Sigmoid colon (tissue), 7 donors: ENCODE data around the gene SIAE. TPM values are rescaled to one million over a fixed set of nuclear protein-coding genes. Genes with fewer than 3 reads are reported as not detected.

Experiments used
- DNase-seq: peaks from one replicate; pipeline ENCODE4 v3.0.0-alpha.2; 2019
- H3K27ac ChIP-seq, 4 donors: fragments of 200-600 bp; sonication (generic); one replicate each; pipeline ENCODE4 v1.5.1; 2016 to 2019; ENCODE audit warnings: mild to moderate bottlenecking in 1 of 4
- H3K27me3 ChIP-seq, 3 donors: fragments of 200-600 bp; sonication (generic); one replicate each; pipeline ENCODE4 v1.5.1; 2019; ENCODE audit warnings: mild to moderate bottlenecking in 1 of 3
- H3K36me3 ChIP-seq, 4 donors: fragments of 200-600 bp; sonication (generic); one replicate each; pipeline ENCODE4 v1.5.1; 2016 to 2019
- H3K4me1 ChIP-seq, 4 donors: fragments of 200-600 bp; sonication (generic); one replicate each; pipeline ENCODE4 v1.5.1; 2017 to 2019
- H3K4me3 ChIP-seq, 4 donors: fragments of 200-600 bp; sonication (generic); one replicate each; pipeline ENCODE4 v1.5.1; 2017 to 2019; ENCODE audit warnings: mild to moderate bottlenecking in 2 of 4, moderate library complexity in 1 of 4
- H3K9me3 ChIP-seq, 4 donors: fragments of 200-600 bp in 3 of 4; sonication (generic) in 3 of 4; one replicate each; pipeline versions ENCODE4 v1.5.1 to v1.6.1; 2013 to 2019
- CTCF ChIP-seq, 4 experiments: fragments of 450-650 bp in 3 of 4; fragments of 200-600 bp in 1 of 4; IDR thresholded peaks; one replicate each; pipeline ENCODE4 v1.5.1; 2016 to 2019; ENCODE audit warnings: antibody characterized with exemption in 4 of 4, mild to moderate bottlenecking in 3 of 4, moderate library complexity in 2 of 4
- EP300 ChIP-seq, 4 donors: sonication (generic); formaldehyde crosslinking; IDR thresholded peaks; one replicate each; pipeline ENCODE4 v1.6.1; 2017; ENCODE audit warnings: antibody characterized with exemption in 4 of 4
- POLR2A ChIP-seq, 2 donors: fragments of 450-650 bp; IDR thresholded peaks; one replicate each; pipeline ENCODE4 v1.6.1; 2016; ENCODE audit warnings: antibody characterized with exemption in 2 of 2, mild to moderate bottlenecking in 2 of 2, moderate library complexity in 2 of 2
- POLR2AphosphoS5 ChIP-seq, 4 donors: sonication (generic); formaldehyde crosslinking; IDR thresholded peaks; one replicate each; pipeline ENCODE4 v1.6.1; 2017; ENCODE audit warnings: antibody characterized with exemption in 4 of 4
- WGBS, 2 donors: extraction: QIAGEN DNeasy Blood & Tissue Kit; methylation state at CpG; one replicate each; pipeline ENCODE4 v1.1.7; 2013; 5-methylcytosine and 5-hydroxymethylcytosine counted together
- intact Hi-C: fragments of 100-400 bp; cut with DNase I; formaldehyde crosslinking; loops from one replicate; pipeline ENCODE4 v1.15.1; 2023
- polyA plus RNA-seq, 3 donors: library from polyadenylated mRNA; stranded (reverse); fragments of 200-250 nt; gene quantifications; one replicate each; pipeline ENCODE4 v1.2.3, GENCODE V29; 2013
- total RNA-seq, 4 donors: library from RNA; depleted of rRNA; stranded (reverse); fragments of >200 nt; gene quantifications; one replicate each; pipeline ENCODE4 v1.1.0, GENCODE V29; 2016
- donor health status: healthy with polysubstance abuse.
- donor health status: Bipolar disorder and iron deficiency.
- donor health status: healthy.

Gene SIAE
- total and polyA plus RNA-seq, 7 donors: 2.5 to 62.2 (median 7.2) TPM

GRCh38 chr11:124640666-124641065, 32.9 kb downstream of the SIAE start:
- H3K27ac ChIP-seq: no peak overlapping the region
- H3K4me1 ChIP-seq: peaks cover 0 to 4% (median 0%) of the 10 kb centered on the region in 4 donors
- no peak overlapping the region for H3K4me3 ChIP-seq
- no peaks in the 10 kb centered on the region for H3K27me3 ChIP-seq
- TF ChIP-seq POLR2AphosphoS5 (IDR thresholded peaks at IDR 0.05) (no peak), CTCF (IDR thresholded peaks at IDR 0.05) (no peak), POLR2A (IDR thresholded peaks at IDR 0.05) (no peak), EP300 (IDR thresholded peaks at IDR 0.05) (no peak)
- no peak for DNase-seq
- H3K9me3 ChIP-seq: no peaks in the 10 kb centered on the region
- H3K36me3 ChIP-seq: peaks cover 0 to 40% (median 12%) of the 10 kb centered on the region in 4 donors
- WGBS, 2 donors: 94 to 96% methylated on average over 5 of the region's 5 CpGs
- intact Hi-C loops: no loop called here

GRCh38 chr11:124639186-124639585, 34.4 kb downstream of the SIAE start:
- TF ChIP-seq CTCF (IDR thresholded peaks at IDR 0.05) (no peak), POLR2AphosphoS5 (IDR thresholded peaks at IDR 0.05) (no peak), EP300 (IDR thresholded peaks at IDR 0.05) (no peak)
- no peak for DNase-seq
- Histone ChIP-seq H3K9me3 (no peaks in the 10 kb centered on the region), H3K36me3 (peaks cover 3 to 55% (median 14%) of the 10 kb centered on the region in 4 donors), H3K4me3 (no peak overlapping the region), H3K4me1 (no peaks in the 10 kb centered on the region), H3K27me3 (no peaks in the 10 kb centered on the region), H3K27ac (no peak overlapping the region)
- intact Hi-C loops: no loop called here
- 89 to 93% methylated on average over 1 of the region's 1 CpG for WGBS, 2 donors

- no peak for TF ChIP-seq POLR2A (IDR thresholded peaks at IDR 0.05)
- no peak for TF ChIP-seq POLR2AphosphoS5 (IDR thresholded peaks at IDR 0.05)
- TF ChIP-seq EP300 (IDR thresholded peaks at IDR 0.05): no peak
- TF ChIP-seq CTCF (IDR thresholded peaks at IDR 0.05): no peak
- Histone ChIP-seq H3K4me1 (no peaks in the 10 kb centered on the region), H3K4me3 (no peak overlapping the region), H3K9me3 (no peaks in the 10 kb centered on the region), H3K27ac (no peak overlapping the region), H3K27me3 (no peaks in the 10 kb centered on the region), H3K36me3 (peaks cover 3 to 62% (median 14%) of the 10 kb centered on the region in 4 donors)
- intact Hi-C loops: no loop called here
- DNase-seq: no peak
- 89 to 94% methylated on average over 3 of the region's 3 CpGs for WGBS, 2 donors
Observed at GRCh38 chr11:124638500-124638899, 35.0 kb downstream of the SIAE start.

GRCh38 chr11:124635932-124636331, 37.6 kb downstream of the SIAE start:
- Histone ChIP-seq H3K36me3 (peaks cover 9 to 87% (median 39%) of the 10 kb centered on the region in 4 donors), H3K27ac (no peak overlapping the region), H3K4me1 (no peaks in the 10 kb centered on the region), H3K27me3 (no peaks in the 10 kb centered on the region), H3K4me3 (no peak overlapping the region), H3K9me3 (no peaks in the 10 kb centered on the region)
- TF ChIP-seq CTCF (IDR thresholded peaks at IDR 0.05): no peak
- no peak for TF ChIP-seq POLR2AphosphoS5 (IDR thresholded peaks at IDR 0.05)
- no peak for TF ChIP-seq EP300 (IDR thresholded peaks at IDR 0.05)
- no peak for TF ChIP-seq POLR2A (IDR thresholded peaks at IDR 0.05)
- no peak for DNase-seq
- intact Hi-C loops: no loop called here
- 61 to 82% methylated on average over 3 of the region's 3 CpGs for WGBS, 2 donors

- no peaks in the 10 kb centered on the region for H3K4me1 ChIP-seq
- 55 to 74% methylated on average over 1 of the region's 1 CpG for WGBS, 2 donors
- intact Hi-C loops: no loop called here
- H3K27me3 ChIP-seq: no peaks in the 10 kb centered on the region
- H3K4me3 ChIP-seq: no peak overlapping the region
- TF ChIP-seq EP300 (IDR thresholded peaks at IDR 0.05) (no peak), CTCF (IDR thresholded peaks at IDR 0.05) (no peak), POLR2A (IDR thresholded peaks at IDR 0.05) (no peak), POLR2AphosphoS5 (IDR thresholded peaks at IDR 0.05) (no peak)
- no peak overlapping the region for H3K27ac ChIP-seq
- H3K36me3 ChIP-seq: peaks cover 21 to 97% (median 44%) of the 10 kb centered on the region in 4 donors
- no peaks in the 10 kb centered on the region for H3K9me3 ChIP-seq
- DNase-seq: no peak
Observed at GRCh38 chr11:124633355-124633754, 40.2 kb downstream of the SIAE start.
